H1 (cell line): ENCODE results near the gene CPNE4. TPM values are rescaled to one million over a fixed set of nuclear protein-coding genes. Genes with fewer than 3 reads are reported as not detected.

Experiments
- CTCF ChIA-PET: fragments of 300-600 bp; sonication (Branson Sonifier 250); formaldehyde crosslinking; loops from one replicate; lab custom pipeline; 2021; ENCODE audit not compliant: partially characterized antibody; lab: Charles Lee
- POLR2A ChIA-PET: fragments of 300-600 bp; sonication (Branson Sonifier 250); formaldehyde crosslinking; loops from one replicate; lab custom pipeline; 2021; ENCODE audit warnings: inconsistent platforms; ENCODE audit not compliant: partially characterized antibody; lab: Charles Lee
- DNase-seq, 2 experiments: peaks; one replicate each; pipeline versions ENCODE4 v3.0.0 to v3.0.0-alpha.2; 2010 to 2022; ENCODE audit warnings: low spot score in 2 of 2, low read depth in 1 of 2, mixed read lengths in 1 of 2
- FAIRE-seq: peaks from 2 replicates; lab custom pipeline; 2011; peaks lifted over from hg19 to GRCh38; lab: Jason Lieb, UNC
- H2AFZ ChIP-seq: 2 replicates; pipeline ENCODE4 v1.8.1; 2012; ENCODE audit warnings: low read length, inconsistent platforms
- H2AK5ac ChIP-seq: 2 replicates; pipeline ENCODE4 v1.6.1; 2013; ENCODE audit warnings: low read depth, low read length
- H2BK120ac ChIP-seq: replicated peaks from 2 replicates; pipeline ENCODE3; 2013; ENCODE audit warnings: low read depth, low read length, inconsistent platforms
- H2BK12ac ChIP-seq: 2 replicates; pipeline ENCODE4 v1.6.1; 2013; ENCODE audit warnings: low read depth, low read length
- H2BK15ac ChIP-seq: 2 replicates; pipeline ENCODE4 v1.6.1; 2013; ENCODE audit warnings: low read length
- H2BK20ac ChIP-seq: 2 replicates; pipeline ENCODE4 v1.6.1; 2013; ENCODE audit warnings: low read length
- H2BK5ac ChIP-seq: 2 replicates; pipeline ENCODE4 v1.6.1; 2013; ENCODE audit warnings: low read depth, low read length
- H3K14ac ChIP-seq: 2 replicates; pipeline ENCODE4 v1.6.1; 2013; ENCODE audit warnings: inconsistent platforms; ENCODE audit not compliant: insufficient read length
- H3K18ac ChIP-seq: 2 replicates; pipeline ENCODE4 v1.6.1; 2013; ENCODE audit warnings: low read length; ENCODE audit errors: extremely low read depth
- H3K23ac ChIP-seq: 2 replicates; pipeline ENCODE4 v1.6.1; 2013; ENCODE audit warnings: inconsistent platforms; ENCODE audit not compliant: insufficient read length
- H3K23me2 ChIP-seq: 2 replicates; pipeline ENCODE4 v1.6.1; 2013; ENCODE audit warnings: low read depth, low read length
- H3K27ac ChIP-seq: 2 replicates; pipeline ENCODE4 v1.6.1; 2011; ENCODE audit warnings: low read depth, low read length, inconsistent platforms
- H3K27me3 ChIP-seq, 4 experiments: replicated peaks in 1 of 4; 1 replicate in 1 of 4; 2 replicates in 3 of 4; pipeline versions ENCODE4 v1.6.1 to v1.8.1; 2011 to 2013; ENCODE audit warnings: low read length in 3 of 4, mild to moderate bottlenecking in 3 of 4, inconsistent platforms in 2 of 4, mixed read lengths in 2 of 4, moderate library complexity in 1 of 4; ENCODE audit not compliant: control insufficient read depth in 3 of 4, insufficient read depth in 3 of 4; ENCODE audit errors: extremely low read depth in 1 of 4
- H3K36me3 ChIP-seq, 4 experiments: 2 replicates each; pipeline versions ENCODE4 v1.6.1 to v1.8.1; 2011 to 2013; ENCODE audit warnings: mild to moderate bottlenecking in 4 of 4, low read length in 3 of 4, moderate library complexity in 2 of 4, control low read depth in 1 of 4, inconsistent platforms in 1 of 4; ENCODE audit not compliant: insufficient read depth in 4 of 4, control insufficient read depth in 2 of 4
- H3K4ac ChIP-seq: replicated peaks from 2 replicates; pipeline ENCODE3; 2013; ENCODE audit warnings: low read length, low read depth, mixed read lengths, inconsistent platforms; ENCODE audit not compliant: insufficient read length
- H3K4me1 ChIP-seq, 4 experiments: replicated peaks in 1 of 4; 1 replicate in 1 of 4; 2 replicates in 3 of 4; pipeline versions ENCODE4 v1.6.1 to v1.8.1; 2011 to 2013; ENCODE audit warnings: low read length in 3 of 4, inconsistent platforms in 2 of 4, mixed read lengths in 1 of 4; ENCODE audit not compliant: insufficient read depth in 4 of 4, control insufficient read depth in 3 of 4
- H3K4me2 ChIP-seq, 2 experiments: 2 replicates each; pipeline versions ENCODE4 v1.6.1 to v1.8.1; 2011 to 2013; ENCODE audit warnings: low read depth in 2 of 2, low read length in 2 of 2, control low read depth in 1 of 2, inconsistent platforms in 1 of 2, mild to moderate bottlenecking in 1 of 2; ENCODE audit not compliant: insufficient read depth in 1 of 2
- H3K4me3 ChIP-seq, 4 experiments: fragments of 200-600, 300-600 bp in 1 of 4; sonication (generic), shearing (Covaris generic), sonication (Bioruptor Twin) in 1 of 4; 2 replicates each; pipeline versions ENCODE4 v1.5.1 to v1.8.1; 2011 to 2016; ENCODE audit warnings: low read length in 4 of 4, low read depth in 3 of 4, control low read depth in 2 of 4, inconsistent platforms in 2 of 4, mild to moderate bottlenecking in 2 of 4, mixed read lengths in 1 of 4, moderate library complexity in 1 of 4; ENCODE audit not compliant: insufficient read depth in 2 of 4; ENCODE audit errors: extremely low read depth in 1 of 4
- H3K56ac ChIP-seq: replicated peaks from 2 replicates; pipeline ENCODE3; 2013; ENCODE audit warnings: low read depth, mild to moderate bottlenecking, mixed read lengths, low read length, inconsistent platforms; ENCODE audit not compliant: insufficient read length
- H3K79me1 ChIP-seq: 2 replicates; pipeline ENCODE4 v1.6.1; 2013; ENCODE audit warnings: low read depth, low read length, control low read depth
- H3K79me2 ChIP-seq, 2 experiments: 2 replicates each; pipeline versions ENCODE4 v1.6.1 to v1.8.1; 2012 to 2013; ENCODE audit warnings: low read length in 2 of 2, mild to moderate bottlenecking in 2 of 2, inconsistent platforms in 1 of 2; ENCODE audit not compliant: insufficient read depth in 2 of 2, control insufficient read depth in 1 of 2
- H3K9ac ChIP-seq, 4 experiments: replicated peaks in 1 of 4; 1 replicate in 1 of 4; 2 replicates in 3 of 4; pipeline versions ENCODE4 v1.6.1 to v1.8.1; 2011 to 2013; ENCODE audit warnings: low read depth in 3 of 4, low read length in 3 of 4, control low read depth in 2 of 4, mild to moderate bottlenecking in 2 of 4, moderate library complexity in 2 of 4, inconsistent platforms in 1 of 4; ENCODE audit errors: extremely low read depth in 1 of 4
- H3K9me3 ChIP-seq, 2 experiments: 2 replicates each; pipeline versions ENCODE4 v1.6.1 to v1.8.1; 2012 to 2013; ENCODE audit warnings: mild to moderate bottlenecking in 2 of 2, moderate library complexity in 2 of 2, control low read depth in 1 of 2, inconsistent platforms in 1 of 2, low read depth in 1 of 2, low read length in 1 of 2, mixed read lengths in 1 of 2; ENCODE audit not compliant: insufficient read depth in 2 of 2
- H4K20me1 ChIP-seq, 2 experiments: replicated peaks in 1 of 2; 2 replicates each; pipeline versions ENCODE3 to v1.8.1; 2011 to 2013; ENCODE audit warnings: inconsistent platforms in 2 of 2, low read length in 2 of 2, mild to moderate bottlenecking in 1 of 2; ENCODE audit not compliant: insufficient read depth in 2 of 2, control insufficient read depth in 1 of 2
- H4K5ac ChIP-seq: 2 replicates; pipeline ENCODE4 v1.6.1; 2013; ENCODE audit warnings: low read length, low read depth, mixed read lengths, inconsistent platforms; ENCODE audit not compliant: insufficient read length
- H4K8ac ChIP-seq: 2 replicates; pipeline ENCODE4 v1.8.0; 2013; ENCODE audit warnings: mild to moderate bottlenecking, moderate library complexity, low read length, inconsistent platforms; ENCODE audit not compliant: insufficient read depth; ENCODE audit errors: extremely low read depth
- H4K91ac ChIP-seq: replicated peaks from 2 replicates; pipeline ENCODE3; 2013; ENCODE audit warnings: low read length, mixed read lengths, inconsistent platforms; ENCODE audit not compliant: insufficient read length
- BACH1 ChIP-seq: IDR thresholded peaks from 2 replicates; pipeline ENCODE4 v1.6.1; 2012; ENCODE audit warnings: low read length, improper control_type of control experiment
- EZH2 ChIP-seq: fragments of 200-600 bp; sonication (generic); IDR thresholded peaks from 2 replicates; pipeline ENCODE4 v1.7.1; 2012; ENCODE audit warnings: low read depth, mild to moderate bottlenecking, moderate library complexity, low read length, inconsistent platforms; ENCODE audit not compliant: severe bottlenecking
- FOSL1 ChIP-seq: IDR thresholded peaks from 2 replicates; pipeline ENCODE4 v1.6.1; 2011; ENCODE audit warnings: mild to moderate bottlenecking, low read depth, low read length, moderate library complexity; ENCODE audit not compliant: insufficient read depth
- HDAC2 ChIP-seq, 2 experiments: fragments of 300-600 bp in 1 of 2; sonication (generic) in 1 of 2; IDR thresholded peaks; 2 replicates each; pipeline ENCODE4 v1.6.1; 2011 to 2012; ENCODE audit warnings: low read depth in 2 of 2, low read length in 2 of 2, mild to moderate bottlenecking in 2 of 2, moderate library complexity in 2 of 2, borderline replicate concordance in 1 of 2, inconsistent platforms in 1 of 2
- HDAC6 ChIP-seq: IDR thresholded peaks from one replicate; pipeline ENCODE4 v1.7.1; 2012; ENCODE audit warnings: low read depth, mild to moderate bottlenecking, inconsistent platforms, low read length, moderate library complexity
- KDM1A ChIP-seq: fragments of 200-600, 300-600 bp; sonication (generic); IDR thresholded peaks from 2 replicates; pipeline ENCODE4 v1.7.1; 2016; ENCODE audit warnings: mild to moderate bottlenecking, low read length, borderline replicate concordance
- KDM4A ChIP-seq: IDR thresholded peaks from one replicate; pipeline ENCODE4 v1.7.1; 2012; ENCODE audit warnings: low read depth, mild to moderate bottlenecking, moderate library complexity, low read length, inconsistent platforms; ENCODE audit not compliant: severe bottlenecking
- RBBP5 ChIP-seq: IDR thresholded peaks from 2 replicates; pipeline ENCODE4 v1.7.1; 2012; ENCODE audit warnings: low read depth, mild to moderate bottlenecking, inconsistent platforms, low read length, moderate library complexity, borderline replicate concordance
- RFX5 ChIP-seq: IDR thresholded peaks from 2 replicates; pipeline ENCODE4 v1.6.1; 2011; ENCODE audit warnings: low read depth, low read length, improper control_type of control experiment, borderline replicate concordance
- RXRA ChIP-seq: IDR thresholded peaks from 2 replicates; pipeline ENCODE4 v1.6.1; 2011; ENCODE audit warnings: low read depth, mild to moderate bottlenecking, low read length, moderate library complexity; ENCODE audit not compliant: insufficient read depth
- SP2 ChIP-seq: IDR thresholded peaks from 2 replicates; pipeline ENCODE4 v1.6.1; 2012; ENCODE audit warnings: mild to moderate bottlenecking, low read length, inconsistent platforms
- TCF12 ChIP-seq: IDR thresholded peaks from 2 replicates; pipeline ENCODE4 v1.6.1; 2011; ENCODE audit warnings: low read depth, mild to moderate bottlenecking, low read length
- WGBS, 2 experiments: shearing (Covaris generic) in 1 of 2; methylation state at CpG; one replicate each; pipeline versions ENCODE4 v1.1.6 to v1.1.7; 2013 to 2015; ENCODE audit warnings: low lambda C conversion rate in 2 of 2, mixed read lengths in 2 of 2, inconsistent platforms in 1 of 2, low coverage in 1 of 2, missing lambda C conversion rate in 1 of 2; ENCODE audit not compliant: insufficient replicate concordance in 2 of 2, insufficient coverage in 1 of 2, insufficient read length in 1 of 2; ENCODE audit errors: extremely low coverage in 1 of 2, missing lambda C conversion rate in 1 of 2; 5-methylcytosine and 5-hydroxymethylcytosine counted together
- polyA plus RNA-seq, 7 experiments: library from polyadenylated mRNA; depleted of rRNA in 3 of 7; stranded (reverse) in 5 of 7; unstranded in 2 of 7; fragments of >200 nt in 5 of 7; fragments of 200-250 nt in 2 of 7; gene quantifications; 1 replicate in 5 of 7; 2 replicates in 1 of 7; 4 replicates in 1 of 7; pipeline versions ENCODE4 v1.2.1 to v1.2.3, GENCODE V29; 2011 to 2013; ENCODE audit warnings: missing spikeins in 2 of 7, mixed read lengths in 2 of 7
- total RNA-seq: library from RNA; stranded (reverse); fragmentation: NEBNext Ultra II Directional; extraction: Animal tissue kit (Norgen Biotek cat#: 25700); gene quantifications from 2 replicates; pipeline ENCODE4 v1.2.1, GENCODE V29; 2021

CPNE4 gene
- total and polyA plus RNA-seq, 2 of the 8 experiments (the other 6 are each of a cell fraction or from before 2014, with no cell fraction given) = 0.82 to 3.8 TPM

- no peak overlapping the region for H3K9ac ChIP-seq
- H2BK5ac ChIP-seq = no peak overlapping the region
- H3K9me3 ChIP-seq = no peaks in the 10 kb centered on the region
- DNase-seq (no peak), FAIRE-seq (no peak)
- H2BK15ac ChIP-seq = no peak overlapping the region
- H3K4me2 ChIP-seq = no peak overlapping the region
- no peaks in the 10 kb centered on the region for H3K4me1 ChIP-seq
- WGBS, 2 experiments = 100% methylated on average over 2 of the region's 2 CpGs; no CpG with 5 or more reads in 1 of the 2 experiments
- no peaks in the 10 kb centered on the region for H3K79me2 ChIP-seq
- no peaks in the 10 kb centered on the region for H3K79me1 ChIP-seq
- no peak overlapping the region for H3K4ac ChIP-seq
- no peak overlapping the region for H3K18ac ChIP-seq
- H2AFZ ChIP-seq = no peak overlapping the region
- no peak overlapping the region for H2BK20ac ChIP-seq
- H3K4me3 ChIP-seq = no peak overlapping the region
- TF ChIP-seq HDAC2 (IDR thresholded peaks at IDR 0.05; ENCODE audit: borderline replicate concordance in 1 of 2, low read depth in 2 of 2, low read length in 2 of 2) (no peak), RFX5 (no peak), KDM1A (no peak), EZH2 (no peak), RBBP5 (no peak), BACH1 (no peak), TCF12 (no peak), SP2 (no peak), RXRA (no peak), KDM4A (no peak), FOSL1 (no peak), HDAC6 (no peak)
- H3K27ac ChIP-seq = no peak overlapping the region
- no peaks in the 10 kb centered on the region for H3K23me2 ChIP-seq
- H2BK120ac ChIP-seq = no peak overlapping the region
- no peak overlapping the region for H2BK12ac ChIP-seq
- no peaks in the 10 kb centered on the region for H4K20me1 ChIP-seq
- no peaks in the 10 kb centered on the region for H3K36me3 ChIP-seq
- ChIA-PET CTCF (no interaction called here), POLR2A (no interaction called here)
- no peak overlapping the region for H2AK5ac ChIP-seq
- H4K5ac ChIP-seq = no peak overlapping the region
- no peak overlapping the region for H4K8ac ChIP-seq
- no peak overlapping the region for H3K23ac ChIP-seq
- no peak overlapping the region for H3K14ac ChIP-seq
- no peaks in the 10 kb centered on the region for H3K27me3 ChIP-seq
- H3K56ac ChIP-seq = no peak overlapping the region
- no peak overlapping the region for H4K91ac ChIP-seq
Observed at GRCh38 chr3:131849616-131850015, 185.2 kb downstream of the CPNE4 start.
